Measurements from ENCODE around the gene CPB1.
"Not testable (repeated sequence)": the region's sequence is repeated elsewhere in the genome, so short reads cannot be mapped to it uniquely, and the experiment has no call there.

The CPB1 gene

GRCh38 chr3:148827585-148827984 is at the start of gene CPB1:
Gene CPB1 (plus strand): TSS chr3:148827811. CDS start chr3:148827824, 13 bp downstream.
- H3K4me1 ChIP-seq: no peaks in the 10 kb centered on the region
- no peak within 1 kb of the TSS for H3K9ac ChIP-seq
- no peaks in the 10 kb centered on the region for H3K27me3 ChIP-seq (ENCODE audit: control insufficient read depth, insufficient read depth, low read length)
- no peak within 1 kb of the TSS for H3K4me3 ChIP-seq (ENCODE audit: low read depth, low read length)
- no peaks in the 10 kb centered on the region for H3K36me3 ChIP-seq (ENCODE audit: control insufficient read depth, insufficient read depth, low read length)
- no peak within 1 kb of the TSS for H3K4me2 ChIP-seq (ENCODE audit: low read length)
- no peak within 1 kb of the TSS for H2AFZ ChIP-seq
- no peak within 1 kb of the TSS for H3K27ac ChIP-seq
- TF ChIP-seq CTCF (IDR thresholded peaks at IDR 0.05): no peak
- H3K79me2 ChIP-seq: no peaks in the 10 kb centered on the region
- H3K9me3 ChIP-seq (ENCODE audit: control insufficient read depth, low read length): no peaks in the 10 kb centered on the region

- Histone ChIP-seq H3K79me2 (no peaks in the 10 kb centered on the region), H3K27me3 (ENCODE audit: control insufficient read depth, insufficient read depth, low read length) (no peaks in the 10 kb centered on the region), H3K9ac (no peak overlapping the region), H2AFZ (no peak overlapping the region), H3K4me2 (ENCODE audit: low read length) (no peak overlapping the region), H3K27ac (no peak overlapping the region), H3K36me3 (ENCODE audit: control insufficient read depth, insufficient read depth, low read length) (no peaks in the 10 kb centered on the region), H3K9me3 (ENCODE audit: control insufficient read depth, low read length) (no peaks in the 10 kb centered on the region), H3K4me1 (no peaks in the 10 kb centered on the region), H3K4me3 (ENCODE audit: low read depth, low read length) (no peak overlapping the region)
- TF ChIP-seq CTCF (IDR thresholded peaks at IDR 0.05): no peak
Observed at GRCh38 chr3:148778926-148779325, 48.7 kb upstream of the CPB1 start.

GRCh38 chr3:148785026-148785425 is 42.6 kb upstream of the CPB1 start:
- H3K27ac ChIP-seq; H3K36me3 ChIP-seq (ENCODE audit: control insufficient read depth, insufficient read depth, low read length); H3K9ac ChIP-seq; H2AFZ ChIP-seq; H3K79me2 ChIP-seq; H3K4me3 ChIP-seq (ENCODE audit: low read depth, low read length); H3K4me2 ChIP-seq (ENCODE audit: low read length); H3K27me3 ChIP-seq (ENCODE audit: control insufficient read depth, insufficient read depth, low read length); H3K4me1 ChIP-seq; H3K9me3 ChIP-seq (ENCODE audit: control insufficient read depth, low read length): not testable (repeated sequence)

GRCh38 chr3:148786159-148786558 is 41.5 kb upstream of the CPB1 start:
- not testable (repeated sequence) for H2AFZ ChIP-seq; H3K4me2 ChIP-seq (ENCODE audit: low read length); H3K4me3 ChIP-seq (ENCODE audit: low read depth, low read length); H3K27ac ChIP-seq; H3K4me1 ChIP-seq; H3K9ac ChIP-seq; H3K36me3 ChIP-seq (ENCODE audit: control insufficient read depth, insufficient read depth, low read length); H3K27me3 ChIP-seq (ENCODE audit: control insufficient read depth, insufficient read depth, low read length); H3K9me3 ChIP-seq (ENCODE audit: control insufficient read depth, low read length); H3K79me2 ChIP-seq

GRCh38 chr3:148789146-148789545 is 38.5 kb upstream of the CPB1 start:
- no peak overlapping the region for H3K9ac ChIP-seq
- no peaks in the 10 kb centered on the region for H3K79me2 ChIP-seq
- H3K36me3 ChIP-seq (ENCODE audit: control insufficient read depth, insufficient read depth, low read length): no peaks in the 10 kb centered on the region
- H2AFZ ChIP-seq: no peak overlapping the region
- no peaks in the 10 kb centered on the region for H3K27me3 ChIP-seq (ENCODE audit: control insufficient read depth, insufficient read depth, low read length)
- no peak overlapping the region for H3K4me2 ChIP-seq (ENCODE audit: low read length)
- no peak overlapping the region for H3K4me3 ChIP-seq (ENCODE audit: low read depth, low read length)
- H3K4me1 ChIP-seq: no peaks in the 10 kb centered on the region
- no peak overlapping the region for H3K27ac ChIP-seq
- no peak for TF ChIP-seq CTCF (IDR thresholded peaks at IDR 0.05)
- H3K9me3 ChIP-seq (ENCODE audit: control insufficient read depth, low read length): no peaks in the 10 kb centered on the region

GRCh38 chr3:148789906-148790305 is 37.7 kb upstream of the CPB1 start:
- Histone ChIP-seq H3K4me2 (ENCODE audit: low read length) (no peak overlapping the region), H3K9me3 (ENCODE audit: control insufficient read depth, low read length) (no peaks in the 10 kb centered on the region), H3K36me3 (ENCODE audit: control insufficient read depth, insufficient read depth, low read length) (no peaks in the 10 kb centered on the region), H3K9ac (no peak overlapping the region), H3K4me3 (ENCODE audit: low read depth, low read length) (no peak overlapping the region), H3K79me2 (no peaks in the 10 kb centered on the region), H3K4me1 (no peaks in the 10 kb centered on the region), H3K27me3 (ENCODE audit: control insufficient read depth, insufficient read depth, low read length) (no peaks in the 10 kb centered on the region), H3K27ac (no peak overlapping the region), H2AFZ (no peak overlapping the region)
- no peak for TF ChIP-seq CTCF (IDR thresholded peaks at IDR 0.05)

Data from parathyroid adenoma (tissue), 2 donors.